Liver (tissue), 9 donors: ENCODE data around the gene TET3. TPM values are rescaled to one million over a fixed set of nuclear protein-coding genes. Genes with fewer than 3 reads are reported as not detected.

ENCODE experiments used
- DNase-seq: peaks from one replicate; pipeline ENCODE4 v3.0.0-alpha.2; 2017; ENCODE audit warnings: low spot score
- H3K27ac ChIP-seq, 2 donors: one replicate each; pipeline ENCODE4 v1.7.0; 2013; ENCODE audit warnings: inconsistent platforms in 2 of 2, low read length in 2 of 2, control low read depth in 1 of 2, low read depth in 1 of 2, mild to moderate bottlenecking in 1 of 2
- H3K27me3 ChIP-seq, 4 donors: one replicate each; pipeline versions ENCODE4 v1.6.1 to v1.7.0; 2013; ENCODE audit warnings: low read length in 3 of 4, inconsistent platforms in 1 of 4, mild to moderate bottlenecking in 1 of 4, moderate library complexity in 1 of 4; ENCODE audit not compliant: control insufficient read depth in 4 of 4, insufficient read depth in 4 of 4
- H3K36me3 ChIP-seq, 4 donors: one replicate each; pipeline versions ENCODE4 v1.6.1 to v1.7.0; 2013; ENCODE audit warnings: low read length in 3 of 4, mild to moderate bottlenecking in 3 of 4, low read depth in 1 of 4, moderate library complexity in 1 of 4; ENCODE audit not compliant: control insufficient read depth in 4 of 4, insufficient read depth in 3 of 4
- H3K4me1 ChIP-seq, 4 donors: one replicate each; pipeline versions ENCODE4 v1.6.1 to v1.7.0; 2013; ENCODE audit warnings: low read length in 3 of 4, mild to moderate bottlenecking in 3 of 4, moderate library complexity in 1 of 4; ENCODE audit not compliant: control insufficient read depth in 4 of 4, insufficient read depth in 4 of 4
- H3K4me3 ChIP-seq, 3 donors: one replicate each; pipeline versions ENCODE4 v1.6.1 to v1.7.0; 2013; ENCODE audit warnings: low read length in 3 of 3, control low read depth in 1 of 3, low read depth in 1 of 3, mild to moderate bottlenecking in 1 of 3
- H3K9ac ChIP-seq, 2 donors: one replicate each; pipeline ENCODE4 v1.7.0; 2013; ENCODE audit warnings: low read length in 2 of 2, mild to moderate bottlenecking in 2 of 2, moderate library complexity in 2 of 2, control low read depth in 1 of 2, low read depth in 1 of 2
- H3K9me3 ChIP-seq, 4 donors: one replicate each; pipeline versions ENCODE4 v1.6.1 to v1.7.0; 2013; ENCODE audit warnings: low read length in 3 of 4; ENCODE audit not compliant: control insufficient read depth in 4 of 4
- CTCF ChIP-seq: fragments of 150-350 bp; IDR thresholded peaks from 2 replicates; pipeline ENCODE4 v1.5.1; 2017; ENCODE audit warnings: improper control_type of control experiment, low read depth, low read length; ENCODE audit not compliant: missing input control
- EGR1 ChIP-seq, 2 donors: IDR thresholded peaks; 2 replicates each; pipeline ENCODE4 v1.6.1; 2016 to 2018; ENCODE audit warnings: antibody characterized with exemption in 2 of 2, low read depth in 2 of 2
- FOXA1 ChIP-seq: IDR thresholded peaks from 2 replicates; pipeline ENCODE4 v1.6.1; 2016; ENCODE audit warnings: antibody characterized with exemption
- FOXA2 ChIP-seq: IDR thresholded peaks from 2 replicates; pipeline ENCODE4 v1.6.1; 2016; ENCODE audit warnings: antibody characterized with exemption
- GABPA ChIP-seq, 2 donors: IDR thresholded peaks in 1 of 2; conservative IDR thresholded peaks in 1 of 2; 2 replicates each; pipeline ENCODE4 v1.6.1; 2016; ENCODE audit warnings: antibody characterized with exemption in 2 of 2, mild to moderate bottlenecking in 1 of 2, moderate library complexity in 1 of 2
- HNF4A ChIP-seq, 2 donors: conservative IDR thresholded peaks; 2 replicates each; pipeline ENCODE4 v1.6.1; 2016; ENCODE audit warnings: antibody characterized with exemption in 2 of 2, mild to moderate bottlenecking in 2 of 2
- HNF4G ChIP-seq: IDR thresholded peaks from 2 replicates; pipeline ENCODE4 v1.6.1; 2016; ENCODE audit warnings: antibody characterized with exemption
- JUND ChIP-seq, 2 donors: IDR thresholded peaks; 2 replicates each; pipeline ENCODE4 v1.6.1; 2016; ENCODE audit warnings: antibody characterized with exemption in 2 of 2
- MAX ChIP-seq: IDR thresholded peaks from 2 replicates; pipeline ENCODE4 v1.6.1; 2016; ENCODE audit warnings: antibody characterized with exemption
- NR2F2 ChIP-seq: IDR thresholded peaks from 2 replicates; pipeline ENCODE4 v1.6.1; 2016; ENCODE audit warnings: antibody characterized with exemption
- RAD21 ChIP-seq, 2 donors: IDR thresholded peaks; 2 replicates each; pipeline ENCODE4 v1.6.1; 2016; ENCODE audit warnings: antibody characterized with exemption in 2 of 2, mild to moderate bottlenecking in 2 of 2
- RXRA ChIP-seq, 2 donors: IDR thresholded peaks; 2 replicates each; pipeline ENCODE4 v1.6.1; 2017 to 2018; ENCODE audit warnings: antibody characterized with exemption in 2 of 2, mild to moderate bottlenecking in 1 of 2
- SP1 ChIP-seq: IDR thresholded peaks from 2 replicates; pipeline ENCODE4 v1.6.1; 2018; ENCODE audit warnings: antibody characterized with exemption, mild to moderate bottlenecking
- TAF1 ChIP-seq: conservative IDR thresholded peaks from 2 replicates; pipeline ENCODE4 v1.6.1; 2016; ENCODE audit warnings: antibody characterized with exemption, mild to moderate bottlenecking
- YY1 ChIP-seq: IDR thresholded peaks from 2 replicates; pipeline ENCODE4 v1.6.1; 2016; ENCODE audit warnings: antibody characterized with exemption, mild to moderate bottlenecking
- WGBS: extraction: QIAGEN DNeasy Blood & Tissue Kit; methylation state at CpG from one replicate; pipeline ENCODE4 v1.1.7; 2013; 5-methylcytosine and 5-hydroxymethylcytosine counted together
- polyA plus RNA-seq, 2 donors: library from polyadenylated mRNA; stranded (reverse) in 1 of 2; unstranded in 1 of 2; fragments of 200-250 nt in 1 of 2; fragments of >200 nt in 1 of 2; fragmentation: Nextera tagmentation in 1 of 2; extraction: Ambion mirVana in 1 of 2; gene quantifications; one replicate each; pipeline versions ENCODE4 v1.2.1 to v1.2.3, GENCODE V29; 2013 to 2015
- total RNA-seq, 2 donors: library from RNA; depleted of rRNA; stranded (reverse); fragments of >200 nt; gene quantifications; one replicate each; pipeline ENCODE4 v1.2.3, GENCODE V29; 2014
- TF ChIP-seq, protein P1 (sequence below): IDR thresholded peaks from 2 replicates; pipeline ENCODE4 v1.6.1; 2016; ENCODE audit warnings: antibody characterized with exemption
- TF ChIP-seq, protein P2 (sequence below): IDR thresholded peaks from 2 replicates; pipeline ENCODE4 v1.6.1; 2016; ENCODE audit warnings: antibody characterized with exemption, mild to moderate bottlenecking
- TF ChIP-seq, protein P3 (sequence below): IDR thresholded peaks from 2 replicates; pipeline ENCODE4 v1.6.1; 2016; ENCODE audit warnings: antibody characterized with exemption
- donor health status: healthy.
- donor health status: healthy.
- donor health status: healthy.
- donor health status: healthy.
- donor health status: healthy.

The TET3 gene
- total and polyA plus RNA-seq, 4 donors, result 0.89 to 16.2 (median 3.2) TPM

GRCh38 chr2:73942664-73943063, 42.0 kb upstream of the TET3 start:
- TF ChIP-seq TAF1 (no peak), JUND (IDR thresholded peaks at IDR 0.05) (no peak), MAX (no peak)
- TF ChIP-seq, protein P1, sequence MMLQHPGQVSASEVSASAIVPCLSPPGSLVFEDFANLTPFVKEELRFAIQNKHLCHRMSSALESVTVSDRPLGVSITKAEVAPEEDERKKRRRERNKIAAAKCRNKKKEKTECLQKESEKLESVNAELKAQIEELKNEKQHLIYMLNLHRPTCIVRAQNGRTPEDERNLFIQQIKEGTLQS, result no peak
- H3K27ac ChIP-seq, result no peak overlapping the region
- no peak overlapping the region for H3K4me3 ChIP-seq
- no peak for DNase-seq
- H3K4me1 ChIP-seq, result no peaks in the 10 kb centered on the region
- WGBS, result 84% methylated on average over 2 of the region's 2 CpGs
- no peaks in the 10 kb centered on the region for H3K9me3 ChIP-seq
- no peak overlapping the region for H3K9ac ChIP-seq
- peaks cover 4 to 20% (median 13%) of the 10 kb centered on the region in 4 donors for H3K36me3 ChIP-seq
- H3K27me3 ChIP-seq, result no peaks in the 10 kb centered on the region

GRCh38 chr2:73944714-73945113, 40.0 kb upstream of the TET3 start:
- no peak for DNase-seq
- H3K4me3 ChIP-seq, result no peak overlapping the region
- H3K9me3 ChIP-seq, result no peaks in the 10 kb centered on the region
- peaks cover 4 to 32% (median 19%) of the 10 kb centered on the region in 4 donors for H3K36me3 ChIP-seq
- H3K27ac ChIP-seq, result no peak overlapping the region
- no peaks in the 10 kb centered on the region for H3K4me1 ChIP-seq
- no peaks in the 10 kb centered on the region for H3K27me3 ChIP-seq
- no peak overlapping the region for H3K9ac ChIP-seq
- TF ChIP-seq NR2F2, result no peak
- no peak for TF ChIP-seq SP1
- no peak for TF ChIP-seq EGR1 (IDR thresholded peaks at IDR 0.05; ENCODE audit: low read depth in 2 of 2)
- TF ChIP-seq MAX, result no peak
- no peak for TF ChIP-seq TAF1
- no peak for TF ChIP-seq RAD21 (IDR thresholded peaks at IDR 0.05)
- TF ChIP-seq YY1, result no peak
- no peak for TF ChIP-seq HNF4G
- TF ChIP-seq RXRA (IDR thresholded peaks at IDR 0.05), result no peak
- 90% methylated on average over 4 of the region's 4 CpGs for WGBS

GRCh38 chr2:73946215-73946614, 38.5 kb upstream of the TET3 start:
- WGBS, result 92% methylated on average over 1 of the region's 1 CpG
- Histone ChIP-seq H3K9me3 (no peaks in the 10 kb centered on the region), H3K27me3 (no peaks in the 10 kb centered on the region), H3K27ac (no peak overlapping the region), H3K4me1 (no peaks in the 10 kb centered on the region), H3K36me3 (peaks cover 7 to 42% (median 27%) of the 10 kb centered on the region in 4 donors), H3K4me3 (no peak overlapping the region), H3K9ac (no peak overlapping the region)
- no peak for DNase-seq
- TF ChIP-seq YY1, result no peak
- TF ChIP-seq HNF4A (conservative IDR thresholded peaks at IDR 0.05), result no peak
- no peak for TF ChIP-seq TAF1
- TF ChIP-seq HNF4G, result no peak
- TF ChIP-seq FOXA1, result no peak
- TF ChIP-seq, protein P2, sequence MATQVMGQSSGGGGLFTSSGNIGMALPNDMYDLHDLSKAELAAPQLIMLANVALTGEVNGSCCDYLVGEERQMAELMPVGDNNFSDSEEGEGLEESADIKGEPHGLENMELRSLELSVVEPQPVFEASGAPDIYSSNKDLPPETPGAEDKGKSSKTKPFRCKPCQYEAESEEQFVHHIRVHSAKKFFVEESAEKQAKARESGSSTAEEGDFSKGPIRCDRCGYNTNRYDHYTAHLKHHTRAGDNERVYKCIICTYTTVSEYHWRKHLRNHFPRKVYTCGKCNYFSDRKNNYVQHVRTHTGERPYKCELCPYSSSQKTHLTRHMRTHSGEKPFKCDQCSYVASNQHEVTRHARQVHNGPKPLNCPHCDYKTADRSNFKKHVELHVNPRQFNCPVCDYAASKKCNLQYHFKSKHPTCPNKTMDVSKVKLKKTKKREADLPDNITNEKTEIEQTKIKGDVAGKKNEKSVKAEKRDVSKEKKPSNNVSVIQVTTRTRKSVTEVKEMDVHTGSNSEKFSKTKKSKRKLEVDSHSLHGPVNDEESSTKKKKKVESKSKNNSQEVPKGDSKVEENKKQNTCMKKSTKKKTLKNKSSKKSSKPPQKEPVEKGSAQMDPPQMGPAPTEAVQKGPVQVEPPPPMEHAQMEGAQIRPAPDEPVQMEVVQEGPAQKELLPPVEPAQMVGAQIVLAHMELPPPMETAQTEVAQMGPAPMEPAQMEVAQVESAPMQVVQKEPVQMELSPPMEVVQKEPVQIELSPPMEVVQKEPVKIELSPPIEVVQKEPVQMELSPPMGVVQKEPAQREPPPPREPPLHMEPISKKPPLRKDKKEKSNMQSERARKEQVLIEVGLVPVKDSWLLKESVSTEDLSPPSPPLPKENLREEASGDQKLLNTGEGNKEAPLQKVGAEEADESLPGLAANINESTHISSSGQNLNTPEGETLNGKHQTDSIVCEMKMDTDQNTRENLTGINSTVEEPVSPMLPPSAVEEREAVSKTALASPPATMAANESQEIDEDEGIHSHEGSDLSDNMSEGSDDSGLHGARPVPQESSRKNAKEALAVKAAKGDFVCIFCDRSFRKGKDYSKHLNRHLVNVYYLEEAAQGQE, result no peak
- TF ChIP-seq SP1, result no peak
- no peak for TF ChIP-seq EGR1 (IDR thresholded peaks at IDR 0.05; ENCODE audit: low read depth in 2 of 2)
- TF ChIP-seq, protein P3, sequence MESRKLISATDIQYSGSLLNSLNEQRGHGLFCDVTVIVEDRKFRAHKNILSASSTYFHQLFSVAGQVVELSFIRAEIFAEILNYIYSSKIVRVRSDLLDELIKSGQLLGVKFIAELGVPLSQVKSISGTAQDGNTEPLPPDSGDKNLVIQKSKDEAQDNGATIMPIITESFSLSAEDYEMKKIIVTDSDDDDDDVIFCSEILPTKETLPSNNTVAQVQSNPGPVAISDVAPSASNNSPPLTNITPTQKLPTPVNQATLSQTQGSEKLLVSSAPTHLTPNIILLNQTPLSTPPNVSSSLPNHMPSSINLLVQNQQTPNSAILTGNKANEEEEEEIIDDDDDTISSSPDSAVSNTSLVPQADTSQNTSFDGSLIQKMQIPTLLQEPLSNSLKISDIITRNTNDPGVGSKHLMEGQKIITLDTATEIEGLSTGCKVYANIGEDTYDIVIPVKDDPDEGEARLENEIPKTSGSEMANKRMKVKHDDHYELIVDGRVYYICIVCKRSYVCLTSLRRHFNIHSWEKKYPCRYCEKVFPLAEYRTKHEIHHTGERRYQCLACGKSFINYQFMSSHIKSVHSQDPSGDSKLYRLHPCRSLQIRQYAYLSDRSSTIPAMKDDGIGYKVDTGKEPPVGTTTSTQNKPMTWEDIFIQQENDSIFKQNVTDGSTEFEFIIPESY, result no peak
- no peak for TF ChIP-seq NR2F2
- no peak for TF ChIP-seq JUND (IDR thresholded peaks at IDR 0.05)
- TF ChIP-seq CTCF, result no peak
- TF ChIP-seq MAX, result no peak
- no peak for TF ChIP-seq GABPA (IDR thresholded peaks at IDR 0.05 in 1 of 2, conservative IDR thresholded peaks at IDR 0.05 in 1 of 2)
- TF ChIP-seq, protein P1, result no peak
- no peak for TF ChIP-seq FOXA2
- TF ChIP-seq RAD21 (IDR thresholded peaks at IDR 0.05), result no peak
